ENCODE data around the gene LILRB3.
A peak's percentile ranks its signal among the peaks of the same experiment; 100 is the strongest.
"Not testable (repeated sequence)": the region's sequence is repeated elsewhere in the genome, so short reads cannot be mapped to it uniquely, and the experiment has no call there.

The LILRB3 gene

DNA sequence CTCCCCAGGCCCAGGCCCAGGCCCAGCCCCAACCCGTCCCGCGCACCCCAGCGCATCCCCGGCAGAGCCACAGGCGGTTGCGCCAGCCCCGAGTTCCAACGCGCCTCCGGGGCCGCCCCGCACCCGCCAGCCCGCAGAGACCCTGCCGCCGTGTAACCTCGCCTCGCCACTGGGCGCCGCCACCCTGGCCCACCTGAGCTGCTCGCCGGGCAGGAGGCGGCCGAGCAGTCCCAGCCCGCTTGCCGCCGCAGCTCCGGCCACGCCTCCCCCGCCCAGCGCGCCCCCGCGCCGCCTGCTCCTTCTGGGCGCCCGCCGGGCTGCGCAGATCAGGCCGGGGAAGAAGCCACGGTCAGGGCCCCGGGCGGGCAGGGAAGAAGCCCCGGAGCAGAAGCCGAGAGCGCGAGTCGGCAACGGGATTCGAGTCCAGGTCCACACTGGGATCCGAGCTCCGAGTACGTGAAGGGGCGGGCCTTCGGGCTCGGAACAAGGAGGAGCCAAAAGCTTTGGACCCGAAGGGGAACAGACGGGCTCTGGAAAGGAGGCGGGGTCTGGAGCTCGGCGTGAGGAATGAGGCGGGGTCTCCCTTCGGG is 33.6 kb downstream of the LILRB3 start, which contains the start of gene MBOAT7:
Gene MBOAT7, minus strand, starts transcription at position 436 of the 590 bp plus-strand sequence. CDS start 1,072 bp downstream, outside the sequence.
- DNase-seq, result no peak

DNA sequence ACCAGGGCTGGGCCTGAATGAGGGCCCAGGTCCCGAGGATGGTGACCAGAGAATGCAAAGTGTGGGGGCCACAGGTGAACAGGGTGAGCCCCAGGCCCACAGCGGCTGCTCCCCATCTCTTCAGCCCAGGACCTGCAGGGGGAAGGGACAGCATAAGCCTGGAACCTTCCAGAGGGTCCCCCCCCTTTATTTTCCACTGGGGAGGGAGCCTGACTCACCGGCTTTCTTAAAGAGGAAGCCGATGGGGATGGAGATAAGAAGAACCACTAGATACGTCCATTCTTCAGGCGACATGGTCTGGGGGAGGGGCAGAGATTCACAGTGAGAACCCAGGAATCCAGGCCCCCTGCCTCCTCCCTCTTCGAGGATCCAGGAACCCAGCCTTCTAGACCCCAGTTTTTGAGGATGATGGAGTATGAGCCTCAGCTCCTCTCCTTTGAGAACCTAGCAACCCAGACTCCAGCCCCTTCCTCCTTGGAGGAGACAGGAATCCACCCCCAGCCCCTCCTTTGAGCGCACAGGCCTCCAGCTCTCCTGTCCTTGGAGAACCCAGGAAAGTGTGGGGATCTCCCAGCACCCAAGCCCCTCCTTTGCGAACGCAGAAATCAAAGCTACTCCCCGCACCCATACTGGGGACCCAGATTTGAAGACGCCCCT is 34.5 kb downstream of the LILRB3 start:
- DNase-seq, result no peak

DNA sequence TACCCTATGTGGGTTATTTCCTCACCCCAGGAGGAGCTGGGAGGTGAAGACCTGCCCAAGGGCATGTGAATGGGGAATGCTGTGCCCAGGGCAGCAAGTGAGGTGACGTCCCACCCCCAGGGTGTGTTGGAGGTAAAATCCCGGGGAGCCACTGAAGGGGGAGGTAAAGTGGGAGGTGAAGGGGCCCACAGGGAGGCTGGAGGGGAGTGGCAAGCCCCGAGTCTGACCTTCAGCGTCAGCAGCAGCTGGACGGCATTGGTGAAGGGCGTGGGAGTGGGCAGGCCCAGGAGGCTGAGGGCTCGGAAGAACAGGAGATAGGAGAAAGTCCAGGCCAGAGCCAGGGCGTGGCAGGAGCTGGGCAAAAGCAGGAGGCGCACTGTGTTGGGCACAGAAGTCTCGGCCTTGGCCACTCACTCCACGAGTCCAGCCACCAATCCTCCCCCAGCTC is 35.8 kb downstream of the LILRB3 start:
- DNase-seq, result no peak

DNA sequence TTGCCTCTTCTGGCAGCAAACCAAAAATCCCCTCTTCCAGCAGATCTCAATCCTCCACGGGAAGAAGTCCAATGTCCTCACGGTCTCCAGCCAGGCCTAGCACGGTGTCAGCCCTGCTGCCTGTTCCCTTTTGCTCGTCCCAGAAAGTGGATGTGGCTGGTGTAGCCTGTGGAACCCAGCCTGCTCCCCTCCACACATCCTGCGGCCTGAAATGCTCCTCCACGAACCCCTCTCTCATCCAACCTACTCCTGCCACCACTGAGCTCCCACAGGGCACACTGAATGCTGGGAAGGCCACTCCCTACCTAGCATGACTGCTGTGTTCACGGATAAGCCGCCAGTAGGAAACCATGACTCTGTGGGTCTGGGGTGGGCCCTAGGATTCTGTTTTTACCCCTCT is 36.5 kb downstream of the LILRB3 start:
- DNase-seq, result no peak

DNA sequence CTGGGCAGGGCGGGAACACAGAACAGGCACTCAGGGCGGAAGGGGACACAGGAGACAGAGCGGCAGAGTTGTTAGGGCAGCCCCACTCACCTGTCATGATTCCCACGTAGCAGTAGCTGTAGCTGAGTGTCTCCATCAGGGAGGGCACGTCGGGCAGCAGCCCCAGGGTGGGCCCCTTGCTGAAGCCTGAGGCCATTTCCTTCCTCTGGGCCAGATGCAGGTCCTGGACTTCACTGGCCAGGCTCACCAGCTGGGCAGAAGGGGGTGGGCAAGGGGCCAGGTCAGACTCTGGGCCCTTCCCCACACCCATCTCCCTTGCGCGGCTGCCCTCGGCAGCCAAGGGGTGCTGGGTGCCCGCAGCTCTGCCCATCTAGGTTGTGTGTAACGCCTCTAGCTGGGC is 39.4 kb downstream of the LILRB3 start:
- DNase-seq, result no peak

DNA sequence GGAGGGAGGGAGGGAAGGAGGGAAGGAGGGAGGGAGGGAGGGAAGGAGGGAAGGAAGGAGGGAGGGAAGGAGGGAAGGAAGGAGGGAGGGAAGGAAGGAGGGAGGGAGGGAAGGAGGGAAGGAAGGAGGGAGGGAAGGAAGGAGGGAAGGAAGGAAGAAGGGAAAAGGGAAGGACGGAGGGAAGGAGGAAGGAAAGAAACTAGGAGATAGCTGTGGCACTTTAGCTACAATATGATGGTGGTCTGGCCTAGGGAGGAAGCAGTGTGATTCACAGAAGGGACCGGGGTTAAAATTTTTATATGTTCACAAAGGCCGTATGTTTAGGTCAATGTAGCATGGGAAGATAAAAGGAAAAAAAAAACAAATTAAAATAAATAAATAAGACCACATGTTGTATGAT is 40.9 kb downstream of the LILRB3 start:
- not testable (repeated sequence) for DNase-seq

DNA sequence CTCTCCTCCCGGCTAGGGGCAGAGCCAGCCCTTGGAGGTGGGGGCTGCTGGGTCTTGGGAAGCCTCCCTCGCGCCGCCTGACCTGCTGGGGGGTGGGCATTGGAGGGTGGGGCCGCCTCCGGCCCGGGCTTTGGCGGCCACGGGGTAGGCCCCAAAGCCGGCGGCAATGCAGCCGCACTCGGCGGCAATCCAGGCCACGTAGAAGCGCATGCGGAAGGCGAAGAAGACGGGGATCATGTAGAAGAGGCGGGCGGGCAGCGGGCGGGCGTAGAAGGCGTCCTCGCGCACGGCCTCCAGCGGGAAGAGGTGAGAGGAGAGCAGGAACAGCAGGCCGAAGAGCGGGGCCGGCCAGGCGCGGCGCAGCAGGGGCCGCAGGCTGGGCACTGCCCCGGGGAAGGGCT is 42.1 kb downstream of the LILRB3 start:
- no peak for DNase-seq

DNA sequence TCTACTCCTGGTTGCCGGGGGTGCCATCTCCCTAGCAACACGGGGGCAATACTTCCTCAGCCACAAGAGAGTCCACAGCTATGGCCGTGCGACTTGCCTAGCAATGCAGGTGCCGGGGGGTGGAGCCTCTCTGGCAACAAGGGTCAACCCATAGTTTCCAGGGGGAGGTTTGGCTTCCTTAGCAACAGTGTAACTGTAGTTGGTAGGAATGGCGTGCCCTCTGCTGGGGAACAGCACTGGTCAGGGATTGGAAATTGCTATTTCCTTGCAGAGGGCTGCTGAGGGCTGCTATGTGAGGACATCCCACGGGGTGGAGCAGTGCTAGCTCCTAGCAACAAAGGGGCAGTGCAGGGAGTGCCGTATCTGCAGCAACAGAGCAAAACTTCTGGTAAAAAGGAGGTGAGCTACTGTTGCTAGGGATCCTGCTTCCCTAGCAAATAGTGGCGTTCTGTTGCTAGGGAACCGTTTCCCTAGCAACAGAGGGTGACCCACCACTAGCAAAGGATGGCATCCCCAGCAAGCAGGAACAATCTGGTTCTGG is 42.8 kb downstream of the LILRB3 start:
- peak; percentile 98 for DNase-seq

DNA sequence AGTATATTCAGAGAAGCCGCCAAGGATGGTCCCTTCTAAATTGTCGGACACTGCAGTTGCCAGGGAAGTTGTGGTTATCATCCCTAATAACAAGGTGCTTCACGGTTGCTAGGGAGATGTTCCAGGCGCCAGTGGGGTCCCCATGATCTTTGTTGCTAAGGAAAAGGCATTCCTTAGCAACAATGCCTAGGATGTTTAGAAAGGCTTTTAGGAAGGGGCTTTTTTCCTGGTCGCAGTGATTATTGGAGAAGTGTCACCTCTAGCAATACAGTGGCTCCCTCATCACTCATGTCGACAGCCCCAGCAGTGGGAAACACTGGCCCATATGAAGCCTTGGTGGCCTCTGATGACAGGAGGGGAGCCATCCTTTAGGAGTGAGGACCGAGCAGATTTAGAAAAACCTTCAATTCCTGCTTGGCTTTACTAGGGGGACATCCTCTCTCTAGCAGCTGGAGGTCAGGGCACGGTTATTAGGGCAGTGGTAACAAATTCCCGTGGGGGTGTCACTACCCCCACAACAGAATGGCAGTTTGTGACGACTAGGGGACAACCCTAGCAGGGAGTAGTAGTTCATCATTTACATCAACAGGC is 43.5 kb downstream of the LILRB3 start:
- no peak for DNase-seq

DNA sequence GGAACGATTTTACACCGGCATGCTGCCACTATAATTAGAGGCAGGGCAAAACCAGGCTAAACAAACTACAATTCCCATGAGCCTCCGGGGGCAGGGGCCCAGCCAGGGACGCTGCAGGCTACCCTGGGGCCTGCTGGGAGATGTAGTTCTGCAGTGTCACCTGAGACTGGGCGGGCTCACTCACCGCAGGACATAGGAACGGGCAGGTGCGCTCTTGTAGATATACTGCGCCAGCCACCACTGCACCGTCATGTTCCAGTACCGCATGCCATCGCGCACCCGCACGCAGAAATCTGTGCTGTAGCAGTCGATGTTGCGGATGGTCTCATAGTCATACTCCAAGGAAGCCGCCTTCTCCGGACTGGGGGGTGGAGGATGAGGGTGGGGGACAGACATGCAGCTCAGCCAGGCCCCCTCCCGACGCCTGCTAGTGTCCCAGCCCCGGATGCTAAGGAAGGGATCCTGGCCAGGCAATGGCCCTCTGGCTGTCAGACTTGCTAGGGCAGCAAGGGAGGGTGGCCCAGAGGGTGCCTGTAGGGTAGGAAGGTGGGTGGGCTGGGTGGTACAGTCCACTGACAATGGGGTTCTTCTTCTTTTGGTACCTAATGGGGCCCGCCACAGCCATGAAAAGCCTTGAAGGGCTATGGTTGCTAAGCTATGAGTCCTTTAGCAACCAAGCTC is 44.1 kb downstream of the LILRB3 start:
- peak; percentile 87 for DNase-seq

DNA sequence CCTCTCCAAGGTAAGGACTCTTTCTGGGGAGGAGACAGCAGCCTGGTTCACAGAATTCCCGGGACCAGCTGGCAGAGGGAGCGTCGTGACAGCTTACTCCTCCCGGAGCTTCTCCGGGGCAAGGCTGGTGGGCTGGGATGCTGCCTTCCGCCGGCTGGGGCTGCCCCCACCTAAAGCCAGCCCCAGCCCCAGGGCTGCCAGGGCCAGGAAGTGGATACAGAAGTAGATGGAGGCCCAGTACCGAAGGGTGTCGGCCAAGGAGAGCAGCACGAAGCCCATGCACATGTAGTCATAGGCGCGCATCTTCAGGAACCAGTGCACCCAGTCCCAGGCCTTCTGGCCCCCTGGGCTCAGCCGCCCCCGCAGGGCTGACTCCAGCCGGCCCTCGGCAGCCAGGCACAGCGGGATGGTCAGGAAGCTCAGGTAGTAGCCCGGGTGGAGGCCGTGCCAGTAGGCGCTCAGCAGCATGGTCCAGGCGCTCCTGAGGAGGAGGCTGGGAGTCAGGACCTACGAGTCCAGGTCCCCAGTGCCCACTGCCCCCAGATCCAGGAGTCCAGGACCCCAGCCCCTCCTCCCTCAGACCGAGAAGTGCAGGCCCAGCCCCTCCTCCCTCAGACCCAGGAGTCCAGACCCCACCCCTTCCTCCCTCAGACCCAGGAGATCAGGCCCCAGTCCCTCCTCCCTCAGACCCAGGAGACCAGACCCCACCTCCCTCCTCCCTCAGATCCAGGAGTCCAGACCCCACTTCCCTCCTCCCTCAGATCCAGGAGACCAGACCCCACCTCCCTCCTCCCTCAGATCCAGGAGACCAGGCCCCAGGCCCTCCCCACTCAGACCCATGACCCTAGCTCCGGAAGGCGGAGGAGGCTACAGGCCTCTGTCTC is 48.6 kb downstream of the LILRB3 start:
- DNase-seq, result no peak

DNA sequence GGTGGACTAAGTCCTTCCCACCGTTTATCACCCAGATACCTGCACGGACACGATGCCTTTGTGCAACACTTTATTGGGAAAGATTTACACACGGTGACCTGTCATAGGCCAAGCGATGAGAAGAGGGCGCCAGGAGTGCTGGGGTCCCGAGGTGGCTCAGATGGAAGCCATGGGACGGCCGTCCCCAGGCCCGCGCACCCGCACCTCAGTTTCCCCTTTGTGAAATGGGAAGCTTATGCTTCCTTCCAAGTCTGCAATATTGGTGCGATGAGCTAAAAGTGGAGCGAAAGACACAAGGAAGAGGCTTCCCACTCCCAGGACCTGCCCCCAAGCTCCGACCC is 49.5 kb downstream of the LILRB3 start:
- DNase-seq, result no peak

DNA sequence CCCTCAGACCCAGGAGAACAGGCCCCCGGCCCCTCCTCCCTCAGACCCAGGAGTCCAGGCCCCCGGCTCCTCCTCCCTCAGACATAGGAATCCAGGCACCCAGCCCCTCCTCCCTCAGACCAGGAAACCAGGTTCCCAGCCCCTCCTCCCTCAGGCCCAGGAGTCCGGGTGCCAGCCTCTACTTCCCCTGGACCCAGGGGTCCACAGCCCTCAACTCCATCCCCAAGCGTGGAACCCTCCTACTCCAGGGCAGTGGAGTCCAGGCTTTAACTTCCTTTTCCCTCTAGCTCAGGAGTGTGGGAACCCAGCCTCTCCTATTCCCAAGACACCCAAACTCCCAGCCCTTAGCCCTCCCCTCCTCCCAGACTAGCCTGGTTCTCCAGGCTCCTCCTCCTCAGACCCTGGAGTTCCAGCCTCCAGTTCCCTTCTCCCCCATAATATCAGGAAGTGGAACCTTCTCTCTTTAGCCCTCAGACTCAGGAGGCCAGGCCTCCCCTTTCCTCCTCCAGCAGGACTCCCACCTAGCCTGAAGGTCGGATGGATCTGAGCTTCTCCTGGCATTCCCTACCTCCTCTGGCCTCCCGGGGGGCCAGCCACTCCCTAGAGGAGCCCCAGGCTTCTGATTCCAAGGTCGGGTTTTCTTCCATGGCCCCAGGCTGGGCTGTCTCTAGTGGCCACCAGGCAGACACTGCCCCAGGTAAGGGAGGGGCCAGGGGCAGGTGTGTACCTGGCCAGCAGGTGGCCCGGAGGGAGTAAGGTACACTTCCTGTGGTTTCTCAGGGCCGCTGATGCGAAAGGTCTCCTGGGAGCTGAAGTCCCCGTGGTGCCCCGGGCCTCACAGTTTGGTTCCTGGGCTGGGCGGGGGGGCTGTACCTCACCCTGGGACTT is 50.1 kb downstream of the LILRB3 start, which contains the start of gene TMC4:
Gene TMC4, minus strand, starts transcription at position 690 of the 888 bp plus-strand sequence. Its CDS starts 43 bp downstream, at position 647.
- peak; percentile 95 for DNase-seq

DNA sequence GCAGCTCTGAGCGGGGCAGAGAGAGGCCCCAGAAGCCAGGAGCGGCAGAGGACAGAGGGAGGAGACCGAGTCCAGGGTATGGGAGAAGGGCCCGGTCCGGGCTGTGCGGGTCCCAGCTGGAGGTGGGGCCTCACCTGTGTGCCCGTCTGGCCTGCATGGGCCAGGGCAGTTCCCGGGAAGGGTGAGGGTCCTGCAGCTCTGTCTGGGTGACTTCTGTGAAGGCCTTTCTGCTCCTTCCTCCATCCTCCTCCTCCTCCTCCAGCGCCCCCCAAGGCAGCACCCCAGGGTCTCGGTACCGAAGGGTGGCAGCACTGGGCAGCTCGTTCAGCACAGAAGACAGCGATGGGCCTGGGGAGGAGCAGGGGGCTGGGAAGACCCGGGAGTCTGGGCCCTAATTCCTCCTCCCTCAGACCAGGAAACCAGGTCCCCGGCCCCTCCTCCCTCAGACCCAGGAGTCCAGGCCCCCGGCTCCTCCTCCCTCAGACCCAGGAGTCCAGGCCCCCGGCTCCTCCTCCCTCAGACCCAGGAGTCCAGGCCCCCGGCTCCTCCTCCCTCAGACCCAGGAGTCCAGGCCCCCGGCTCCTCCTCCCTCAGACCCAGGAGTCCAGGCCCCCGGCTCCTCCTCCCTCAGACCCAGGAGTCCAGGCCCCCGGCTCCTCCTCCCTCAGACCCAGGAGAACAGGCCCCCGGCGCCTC is 50.9 kb downstream of the LILRB3 start:
- not testable (repeated sequence) for DNase-seq

DNA sequence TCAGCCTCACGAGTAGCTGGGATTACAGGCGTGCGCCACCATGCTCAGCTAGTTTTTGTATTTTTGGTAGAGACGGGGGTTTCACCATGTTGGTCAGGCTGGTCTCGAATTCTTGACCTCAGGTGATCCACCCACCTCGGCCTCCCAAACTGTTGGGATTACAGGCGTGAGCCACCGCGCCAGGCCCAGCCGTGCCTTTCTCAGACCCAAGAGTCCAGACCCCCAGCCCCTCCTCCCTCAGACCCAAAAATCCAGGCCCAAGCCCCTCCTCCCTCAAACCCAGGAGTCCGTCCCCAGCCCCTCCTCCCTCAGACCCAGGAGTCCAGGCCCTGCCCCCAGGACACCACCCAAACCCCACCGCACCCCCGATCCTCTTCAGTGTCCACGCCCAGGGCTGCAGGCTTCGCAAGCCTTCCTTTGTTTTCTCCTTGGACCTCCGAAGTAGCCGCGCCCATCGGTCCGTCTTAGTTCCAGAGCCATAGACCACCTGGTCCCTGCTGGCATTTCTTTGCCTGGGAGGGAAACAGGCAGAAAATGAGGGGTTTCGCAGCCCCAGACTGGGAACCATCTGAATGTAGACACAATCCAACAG is 53.6 kb downstream of the LILRB3 start:
- DNase-seq, result no peak

DNA sequence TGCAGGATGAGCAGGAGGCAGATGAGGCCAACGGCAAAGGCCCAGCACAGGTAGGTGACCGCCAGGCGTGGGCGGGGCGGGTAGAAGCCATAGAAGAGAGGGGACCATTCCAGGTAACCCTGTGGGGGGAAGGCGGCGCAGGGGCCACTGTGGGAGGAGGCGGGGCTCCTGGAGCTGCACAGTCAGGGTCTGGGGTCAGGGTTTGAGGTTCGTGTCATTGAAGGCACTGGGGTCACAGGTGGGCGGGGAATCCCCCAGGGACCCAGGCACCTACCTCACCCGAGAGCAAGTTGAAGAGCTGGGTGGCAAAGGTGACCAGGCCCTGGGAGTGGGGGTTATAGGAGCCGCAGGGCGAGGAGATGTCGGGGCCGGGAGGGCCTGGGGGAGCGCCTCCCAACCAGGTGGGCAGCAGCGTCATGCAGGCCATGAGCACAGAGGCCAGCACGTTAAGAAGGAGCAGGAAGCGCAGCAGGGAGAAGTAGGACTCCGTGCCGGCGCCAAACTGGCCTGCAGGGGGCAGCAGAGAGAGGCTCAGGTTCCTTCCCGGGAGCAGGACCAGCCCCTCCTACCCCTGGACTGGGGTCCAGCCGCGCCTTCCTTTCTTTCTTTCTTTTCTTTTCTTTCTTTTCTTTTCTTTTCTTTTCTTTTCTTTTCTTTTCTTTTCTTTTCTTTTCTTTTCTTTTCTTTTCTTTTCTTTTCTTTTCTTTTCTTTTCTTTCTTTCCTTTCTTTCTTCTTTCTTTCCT is 54.5 kb downstream of the LILRB3 start:
- peak; percentile 89 for DNase-seq
